A549 (cell line): ENCODE data around the gene TC2N. TPM values are rescaled to one million over a fixed set of nuclear protein-coding genes. Genes with fewer than 3 reads are reported as not detected.

Experiments used
- ATAC-seq, 2 experiments: fragments of 200-7000 bp in 1 of 2; fragments of >200 bp in 1 of 2; cut with Nextera tagmentation in 1 of 2; cut with Tn5 transposase in 1 of 2; 3 replicates each; pipeline versions ENCODE4 v1.8.0 to v1.9.1; 2018 to 2020; ENCODE audit warnings: mild to moderate bottlenecking in 1 of 2, moderate library complexity in 1 of 2
- CTCF ChIA-PET: fragments of 300-600 bp; sonication (Branson Sonifier 250); formaldehyde crosslinking; extraction: SDS; loops from one replicate; lab custom pipeline; 2021; ENCODE audit warnings: antibody characterized with exemption, inconsistent platforms; lab: Yijun Ruan, JAX
- POLR2A ChIA-PET: fragments of 350-600 bp; formaldehyde crosslinking; extraction: SDS; loops from one replicate; lab custom pipeline; 2021; ENCODE audit warnings: antibody characterized with exemption, inconsistent platforms; lab: Yijun Ruan, JAX
- DNase-seq, 2 experiments: peaks; one replicate each; pipeline versions ENCODE4 v3.0.0 to v3.0.0-alpha.2; 2011 to 2016; ENCODE audit warnings: low read depth in 1 of 2, low spot score in 1 of 2
- FAIRE-seq: peaks from 2 replicates; lab custom pipeline; 2011; peaks lifted over from hg19 to GRCh38; lab: Jason Lieb, UNC
- H3K27ac ChIP-seq, 2 experiments: fragments of >200 bp; sonication (Bioruptor Twin); formaldehyde crosslinking; 3 replicates each; pipeline ENCODE4 v1.5.1; 2016 to 2017
- H3K4me1 ChIP-seq: fragments of >200 bp; sonication (Bioruptor Twin); formaldehyde crosslinking; 3 replicates; pipeline ENCODE4 v1.6.1; 2016
- H3K4me2 ChIP-seq: fragments of >200 bp; sonication (Bioruptor Twin); formaldehyde crosslinking; 3 replicates; pipeline ENCODE4 v1.6.1; 2016
- H3K4me3 ChIP-seq: fragments of >200 bp; sonication (Bioruptor Twin); formaldehyde crosslinking; 3 replicates; pipeline ENCODE4 v1.5.1; 2016
- H3K9me3 ChIP-seq: fragments of >200 bp; sonication (Bioruptor Twin); formaldehyde crosslinking; 3 replicates; pipeline ENCODE4 v1.6.1; 2016
- BCL3 ChIP-seq: fragments of >200 bp; sonication (Bioruptor Twin); formaldehyde crosslinking; IDR thresholded peaks from 3 replicates; pipeline ENCODE4 v1.6.1; 2016
- BHLHE40 ChIP-seq: IDR thresholded peaks from 2 replicates; pipeline ENCODE4 v1.6.1; 2012; ENCODE audit warnings: low read depth, low read length, inconsistent platforms
- CBX2 ChIP-seq: fragments of 200-600 bp; sonication (generic); IDR thresholded peaks from 2 replicates; pipeline ENCODE4 v1.6.1; 2016; ENCODE audit warnings: low read depth, mild to moderate bottlenecking, borderline replicate concordance
- CBX8 ChIP-seq: fragments of 200-600 bp; sonication (generic); IDR thresholded peaks from 2 replicates; pipeline ENCODE4 v1.6.1; 2016
- CEBPB ChIP-seq, 2 experiments: fragments of >200 bp in 1 of 2; sonication (Bioruptor Twin) in 1 of 2; formaldehyde crosslinking in 1 of 2; IDR thresholded peaks; 2 replicates each; pipeline ENCODE4 v1.6.1; 2012 to 2016
- E2F6 ChIP-seq: IDR thresholded peaks from 2 replicates; pipeline ENCODE4 v1.6.1; 2012; ENCODE audit warnings: low read depth, borderline replicate concordance
- EP300 ChIP-seq, 2 experiments: fragments of >200 bp; sonication (Bioruptor Twin); formaldehyde crosslinking; IDR thresholded peaks; 2 replicates in 1 of 2; 3 replicates in 1 of 2; pipeline ENCODE4 v1.6.1; 2016 to 2017
- ESRRA ChIP-seq: fragments of 150-350 bp; IDR thresholded peaks from 2 replicates; pipeline ENCODE4 v1.6.1; 2014; ENCODE audit warnings: mild to moderate bottlenecking, low read length, borderline replicate concordance
- FOSL2 ChIP-seq, 2 experiments: fragments of 450-650 bp in 1 of 2; fragments of >200 bp in 1 of 2; sonication (Bioruptor Twin) in 1 of 2; formaldehyde crosslinking; IDR thresholded peaks; 2 replicates each; pipeline versions ENCODE4 v1.5.0 to v1.6.1; 2016 to 2020; ENCODE audit warnings: mild to moderate bottlenecking in 1 of 2, moderate library complexity in 1 of 2
- HES2 ChIP-seq: fragments of >200 bp; sonication (Bioruptor Twin); formaldehyde crosslinking; IDR thresholded peaks from 2 replicates; pipeline ENCODE4 v1.6.1; 2016
- HEYL ChIP-seq: fragments of 250-450 bp; sonication (Bioruptor Pico); IDR thresholded peaks from 2 replicates; pipeline ENCODE4 v1.8.0; 2021; ENCODE audit warnings: mild to moderate bottlenecking, moderate library complexity
- HOXB5 ChIP-seq: fragments of 250-450 bp; sonication (Bioruptor Pico); IDR thresholded peaks from 2 replicates; pipeline ENCODE4 v1.5.0; 2020; ENCODE audit warnings: mild to moderate bottlenecking, moderate library complexity
- JUN ChIP-seq, 2 experiments: fragments of >200 bp; sonication (Bioruptor Twin); formaldehyde crosslinking; IDR thresholded peaks; 2 replicates in 1 of 2; 3 replicates in 1 of 2; pipeline ENCODE4 v1.6.1; 2016 to 2017
- KDM1A ChIP-seq: fragments of 200-600 bp; sonication (generic); IDR thresholded peaks from 2 replicates; pipeline ENCODE4 v1.6.1; 2016; ENCODE audit warnings: low read depth, mild to moderate bottlenecking
- MAX ChIP-seq: IDR thresholded peaks from 2 replicates; pipeline ENCODE4 v1.6.1; 2012
- MYC ChIP-seq: IDR thresholded peaks from 2 replicates; pipeline ENCODE4 v1.6.1; 2012; ENCODE audit warnings: mild to moderate bottlenecking, inconsistent platforms, low read length, improper control_type of control experiment, borderline replicate concordance
- NFE2L2 ChIP-seq: fragments of 150-350 bp; conservative IDR thresholded peaks from 2 replicates; pipeline ENCODE4 v1.6.1; 2014; ENCODE audit warnings: low read length
- NPAS2 ChIP-seq: fragments of 250-450 bp; sonication (Bioruptor Pico); IDR thresholded peaks from 2 replicates; pipeline ENCODE4 v1.8.0; 2022; ENCODE audit warnings: mild to moderate bottlenecking, moderate library complexity, borderline replicate concordance
- POLR2A ChIP-seq: IDR thresholded peaks from 2 replicates; pipeline ENCODE4 v1.6.1; 2012; ENCODE audit warnings: mild to moderate bottlenecking, low read length
- POLR2AphosphoS2 ChIP-seq: conservative IDR thresholded peaks from 2 replicates; pipeline ENCODE4 v1.6.1; 2012; ENCODE audit warnings: low read length, improper control_type of control experiment, inconsistent platforms
- RAD21 ChIP-seq, 2 experiments: fragments of >200 bp in 1 of 2; sonication (Bioruptor Twin) in 1 of 2; formaldehyde crosslinking in 1 of 2; IDR thresholded peaks in 1 of 2; conservative IDR thresholded peaks in 1 of 2; 2 replicates in 1 of 2; 3 replicates in 1 of 2; pipeline ENCODE4 v1.6.1; 2012 to 2018; ENCODE audit warnings: inconsistent platforms in 1 of 2
- ZNF302 ChIP-seq: fragments of 250-450 bp; sonication (Bioruptor Pico); IDR thresholded peaks from 2 replicates; pipeline ENCODE4 v1.9.0; 2021; ENCODE audit warnings: inconsistent platforms, mild to moderate bottlenecking, moderate library complexity
- ZSCAN20 ChIP-seq: fragments of 250-450 bp; sonication (Bioruptor Pico); IDR thresholded peaks from 2 replicates; pipeline ENCODE4 v1.8.0; 2022; ENCODE audit warnings: mild to moderate bottlenecking, moderate library complexity
- WGBS: methylation state at CpG from one replicate; pipeline ENCODE4 v1.1.6; 2017; ENCODE audit errors: missing lambda C conversion rate; 5-methylcytosine and 5-hydroxymethylcytosine counted together
- polyA plus RNA-seq, 4 experiments: library from polyadenylated mRNA; depleted of rRNA in 3 of 4; stranded (reverse); fragments of >200 nt; fragmentation: RNase III in 1 of 4; extraction: RNeasy Plus Mini Kit Qiagen cat#74134 plus additional on column Dnase treatment in 1 of 4; gene quantifications; 2 replicates in 3 of 4; 3 replicates in 1 of 4; pipeline ENCODE4 v1.2.3, GENCODE V29; 2011 to 2017

TC2N gene
- polyA plus RNA-seq, 2 of the 4 experiments (the other 2 are of a cell fraction) = 0.43 to 5.5 TPM

GRCh38 chr14:91770185-91770584 lies 97.2 kb downstream of the TC2N start:
- H3K4me2 ChIP-seq = no peak overlapping the region
- TF ChIP-seq ZNF302 (no peak), POLR2A (no peak), HOXB5 (CRISPR knock-in tag) (no peak), ESRRA (no peak), HEYL (no peak), EP300 (IDR thresholded peaks at IDR 0.05) (no peak), BHLHE40 (no peak), JUN (IDR thresholded peaks at IDR 0.05) (no peak), NFE2L2 (no peak), NPAS2 (CRISPR knock-in tag) (no peak), KDM1A (no peak), CBX8 (no peak), RAD21 (conservative IDR thresholded peaks at IDR 0.05 in 1 of 2, IDR thresholded peaks at IDR 0.05 in 1 of 2) (no peak), POLR2AphosphoS2 (no peak), CBX2 (no peak), BCL3 (no peak), E2F6 (no peak), MAX (no peak)
- TF ChIP-seq, all 56 proteins: peak for 0
- Histone ChIP-seq H3K27ac (no peak overlapping the region), H3K4me3 (no peak overlapping the region), H3K9me3 (no peaks in the 10 kb centered on the region), H3K4me1 (no peaks in the 10 kb centered on the region)
- ATAC-seq = no peak
- ChIA-PET POLR2A (no interaction called here), CTCF (no interaction called here)
- 53% methylated on average over 2 of the region's 2 CpGs for WGBS
- DNase-seq = no peak
- FAIRE-seq = no peak

GRCh38 chr14:91755570-91756295 lies 111.6 kb downstream of the TC2N start:
- CTCF ChIA-PET = interaction anchor here (1.1 kb wide), 1 partner anchor 79 kb away, joined by 3 read pairs; no protein-coding TSS in a partner anchor
- peaks cover 20% of the 10 kb centered on the region for H3K4me1 ChIP-seq
- H3K4me2 ChIP-seq = peak overlapping the region; percentile 56
- POLR2A ChIA-PET = no interaction called here
- 17% methylated on average over 4 of the region's 4 CpGs for WGBS
- peaks cover 20% of the 10 kb centered on the region; the same call in 2 of the 3 replicates for H3K9me3 ChIP-seq
- H3K27ac ChIP-seq = peak overlapping the region; percentile 50 to 74; a peak in 5 of 6 replicates
- H3K4me3 ChIP-seq = no peak overlapping the region
- peak in 1 of 2 experiments; percentile 74 for DNase-seq
- peak; percentile 78 for FAIRE-seq
- ATAC-seq = peak; percentile 63 to 68; a peak in 3 of 6 replicates
- TF ChIP-seq CEBPB (IDR thresholded peaks at IDR 0.05) (peak; percentile 92 to 94), HES2 (peak; percentile 36; the same call in 1 of the 2 replicates), FOSL2 (IDR thresholded peaks at IDR 0.05) (no peak), FOSL2 (CRISPR knock-in tag; IDR thresholded peaks at IDR 0.05) (peak; percentile 22; the same call in 1 of the 2 replicates), ZSCAN20 (CRISPR knock-in tag) (0 out of 2 replicates have a peak, but pooled peaks have one; percentile 13), MYC (no peak), EP300 (IDR thresholded peaks at IDR 0.05) (peak in 1 of 2 experiments; percentile 31; a peak in 1 of 5 replicates), BCL3 (no peak; the same call in 2 of the 3 replicates)
- TF ChIP-seq, all 56 proteins: peak for 5
